Measurements from ENCODE around the gene ANKRD52.

ANKRD52 gene

DNA sequence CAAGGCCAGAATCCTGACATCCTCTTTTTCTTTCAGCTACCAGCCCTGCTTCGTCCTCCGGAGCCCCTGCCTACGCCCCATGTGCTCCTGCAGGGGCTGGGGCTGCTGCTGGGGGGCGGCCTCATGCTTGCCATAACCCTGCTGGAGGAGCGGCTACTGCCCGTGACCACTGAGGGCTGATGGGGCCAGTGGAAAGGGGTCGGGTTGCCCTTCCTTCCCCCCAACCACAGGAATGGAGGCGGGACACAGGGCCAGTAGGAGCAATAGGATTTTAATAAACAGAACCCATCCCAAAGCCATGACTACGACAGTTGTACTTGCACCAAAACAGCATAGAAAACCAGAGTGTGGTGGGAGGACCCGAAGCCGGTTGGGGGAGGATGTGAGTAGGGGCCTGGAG, 20.6 kb downstream of the ANKRD52 start:
- no peak for DNase-seq

DNA sequence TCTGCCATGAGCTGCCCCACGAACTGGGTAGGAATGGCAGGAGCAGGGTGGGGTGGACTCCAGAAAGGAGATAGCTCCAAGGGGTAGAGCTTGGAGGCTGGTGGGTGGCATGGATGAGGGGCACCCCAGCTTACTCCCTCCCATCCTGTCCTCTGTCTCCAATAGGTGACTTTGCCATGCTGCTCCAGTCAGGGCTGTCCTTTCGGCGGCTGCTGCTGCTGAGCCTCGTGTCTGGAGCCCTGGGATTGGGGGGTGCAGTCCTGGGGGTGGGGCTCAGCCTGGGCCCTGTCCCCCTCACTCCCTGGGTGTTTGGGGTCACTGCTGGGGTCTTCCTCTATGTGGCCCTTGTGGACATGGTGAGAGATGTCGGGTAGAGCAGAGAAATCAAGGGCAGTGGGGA, 21.2 kb downstream of the ANKRD52 start:
- no peak for DNase-seq

DNA sequence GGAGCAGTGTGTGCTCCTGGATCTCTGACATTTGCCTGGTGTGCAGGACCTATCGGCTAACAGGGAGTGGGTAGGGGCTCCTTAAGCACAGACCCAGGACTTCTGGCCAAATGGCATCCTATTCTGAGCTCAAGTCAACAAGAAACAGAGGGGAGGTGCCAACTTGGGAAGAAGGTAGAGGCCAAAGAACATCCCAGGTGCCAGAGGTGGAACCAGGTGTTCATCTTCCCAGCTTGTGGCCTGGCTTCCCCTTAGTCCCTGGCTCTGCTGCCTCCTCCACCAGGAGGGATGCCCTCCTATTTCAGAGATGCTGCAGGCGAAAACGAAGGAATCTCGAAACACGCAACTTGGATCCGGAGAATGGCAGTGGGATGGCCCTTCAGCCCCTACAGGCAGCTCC, 22.1 kb downstream of the ANKRD52 start:
- DNase-seq = no peak

DNA sequence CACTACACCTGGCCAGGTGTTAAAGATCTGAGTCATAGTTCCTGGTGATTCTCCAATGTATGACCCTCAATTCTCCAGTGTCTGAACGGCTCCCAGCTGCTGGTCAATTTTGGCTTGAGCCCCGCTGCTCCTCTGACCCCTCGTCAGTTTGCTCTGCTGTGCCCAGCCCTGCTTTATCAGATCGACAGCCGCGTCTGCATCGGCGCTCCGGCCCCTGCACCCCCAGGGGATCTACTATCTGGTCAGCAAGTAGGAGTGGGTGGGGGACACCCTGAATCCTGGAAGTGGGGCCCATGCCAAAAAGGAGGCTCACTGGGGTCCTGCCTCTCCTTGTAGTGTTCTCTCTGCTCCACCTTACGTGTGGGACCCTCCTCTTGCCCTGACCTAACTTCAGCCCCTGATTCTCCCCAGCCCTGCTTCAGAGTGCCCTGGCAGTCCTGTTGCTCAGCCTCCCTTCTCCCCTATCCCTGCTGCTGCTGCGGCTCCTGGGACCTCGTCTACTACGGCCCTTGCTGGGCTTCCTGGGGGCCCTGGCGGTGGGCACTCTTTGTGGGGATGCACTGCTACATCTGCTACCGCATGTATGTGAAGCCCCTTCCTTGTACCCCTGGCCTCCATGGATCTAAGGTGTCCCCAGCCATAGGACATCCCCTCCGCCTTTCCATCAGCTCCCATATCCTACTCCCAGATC, 23.3 kb downstream of the ANKRD52 start:
- DNase-seq = no peak

DNA sequence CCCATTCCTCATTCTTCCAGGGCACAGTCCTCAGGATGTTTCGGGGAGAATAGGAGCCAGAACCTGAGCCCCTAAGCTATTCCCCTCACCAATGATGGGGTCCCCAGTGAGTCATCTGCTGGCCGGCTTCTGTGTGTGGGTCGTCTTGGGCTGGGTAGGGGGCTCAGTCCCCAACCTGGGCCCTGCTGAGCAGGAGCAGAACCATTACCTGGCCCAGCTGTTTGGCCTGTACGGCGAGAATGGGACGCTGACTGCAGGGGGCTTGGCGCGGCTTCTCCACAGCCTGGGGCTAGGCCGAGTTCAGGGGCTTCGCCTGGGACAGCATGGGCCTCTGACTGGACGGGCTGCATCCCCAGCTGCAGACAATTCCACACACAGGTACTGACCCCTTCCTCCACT, 27.0 kb downstream of the ANKRD52 start:
- DNase-seq = no peak

DNA sequence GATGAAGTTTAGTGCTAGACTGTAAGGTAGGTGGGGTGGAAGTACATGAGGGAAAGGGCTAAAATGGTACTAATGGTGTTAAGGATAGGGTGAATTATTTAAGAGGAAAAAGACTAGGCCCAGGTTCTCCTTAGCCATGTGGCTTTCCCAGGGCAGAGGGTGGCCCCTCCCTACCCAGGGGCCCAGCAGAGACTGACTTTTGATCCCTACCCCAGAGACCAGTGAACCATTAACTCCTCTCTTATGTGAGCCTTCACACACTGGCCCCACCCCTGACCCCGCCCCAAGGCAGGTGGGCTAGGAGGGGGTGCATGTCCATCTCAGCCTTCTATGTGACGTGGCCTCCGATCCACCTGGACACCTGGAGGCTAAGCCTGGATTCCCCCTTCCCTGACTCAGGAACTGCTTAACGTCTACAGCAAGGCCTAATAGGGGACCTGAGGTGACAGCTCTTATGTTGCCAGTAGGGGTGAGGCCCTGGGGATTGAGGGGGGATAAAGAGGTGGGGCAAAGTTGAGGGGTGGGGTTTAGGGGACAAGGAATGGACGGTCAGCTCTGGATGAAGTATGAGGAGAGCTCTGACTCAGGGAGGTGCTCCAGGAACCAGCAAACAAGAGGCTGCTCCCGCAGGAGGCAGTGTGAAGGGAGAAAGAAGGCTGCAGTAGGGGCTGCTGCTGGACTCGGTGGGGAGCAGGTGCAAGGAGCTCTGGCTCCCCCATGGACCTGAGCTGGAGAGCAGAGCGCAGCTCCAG, 27.6 kb downstream of the ANKRD52 start:
- DNase-seq = no peak

DNA sequence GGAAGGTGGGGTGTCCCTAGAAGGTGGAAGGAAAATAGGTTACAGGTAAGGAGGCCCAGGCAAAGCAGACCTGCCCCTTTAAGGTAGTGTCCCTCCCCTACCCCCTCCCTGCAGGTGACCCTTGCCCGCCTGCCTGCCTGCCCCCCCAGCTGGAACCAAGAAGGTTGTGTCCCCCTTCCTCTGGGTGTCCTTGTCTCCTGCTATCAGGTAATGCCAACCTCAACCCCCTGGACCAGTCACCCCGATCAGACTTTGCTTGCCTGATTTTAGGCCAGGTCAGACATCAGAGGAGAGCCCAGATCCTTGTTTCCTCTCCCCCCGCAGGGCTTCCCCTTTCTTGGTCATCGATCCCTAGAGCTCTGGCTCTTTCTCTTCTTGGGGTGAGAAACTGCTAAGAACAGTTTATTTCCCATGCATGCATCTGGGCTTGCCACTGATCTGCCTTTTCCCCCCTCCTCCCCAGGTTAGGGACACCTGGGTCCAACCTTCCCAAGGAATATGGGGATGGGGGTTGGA, 28.2 kb downstream of the ANKRD52 start, which contains the start of gene SLC39A5:
TSS of gene SLC39A5 (plus strand) at position 136 of the 516 bp plus-strand sequence. CDS start 1,224 bp downstream, outside the sequence.
- no peak for DNase-seq

DNA sequence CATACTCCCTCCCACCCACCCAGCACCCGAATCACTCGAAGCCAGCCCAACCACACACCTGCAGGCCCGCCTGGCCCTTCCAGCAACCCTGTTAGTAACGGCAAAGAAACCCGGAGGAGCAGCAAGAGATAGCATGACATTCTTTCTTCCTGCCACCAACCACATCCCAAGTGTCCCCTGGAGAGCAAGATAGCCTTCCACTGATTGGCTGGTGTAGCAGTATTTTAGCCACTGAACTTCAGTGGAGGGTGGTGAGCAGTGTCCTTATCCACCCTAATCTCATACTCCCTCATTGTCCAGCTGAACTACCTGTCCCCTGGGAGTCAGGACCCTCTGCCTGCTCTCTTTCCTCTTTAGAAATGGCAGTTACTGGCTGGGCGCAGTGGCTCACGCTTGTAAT, 29.1 kb downstream of the ANKRD52 start:
- DNase-seq = no peak

DNA sequence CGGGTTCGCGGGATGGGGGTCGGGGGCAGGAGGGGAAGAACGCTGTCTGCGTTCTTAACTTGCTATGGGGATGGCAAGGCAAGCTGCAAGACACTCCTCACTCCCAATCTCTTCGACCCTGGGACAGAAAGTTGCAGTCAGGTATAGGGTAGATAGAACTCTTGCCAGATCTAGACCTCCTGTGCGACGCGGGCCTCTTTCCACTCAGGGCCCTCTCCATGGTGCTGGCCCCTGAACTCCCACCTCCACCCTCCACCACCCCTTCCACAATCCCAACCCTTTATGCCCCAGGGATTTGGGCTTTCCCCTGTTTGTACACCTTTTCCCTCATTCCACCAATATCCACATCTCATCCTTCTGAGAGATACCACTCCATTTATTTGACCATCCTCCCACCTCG, 33.2 kb downstream of the ANKRD52 start:
- no peak for DNase-seq

DNA sequence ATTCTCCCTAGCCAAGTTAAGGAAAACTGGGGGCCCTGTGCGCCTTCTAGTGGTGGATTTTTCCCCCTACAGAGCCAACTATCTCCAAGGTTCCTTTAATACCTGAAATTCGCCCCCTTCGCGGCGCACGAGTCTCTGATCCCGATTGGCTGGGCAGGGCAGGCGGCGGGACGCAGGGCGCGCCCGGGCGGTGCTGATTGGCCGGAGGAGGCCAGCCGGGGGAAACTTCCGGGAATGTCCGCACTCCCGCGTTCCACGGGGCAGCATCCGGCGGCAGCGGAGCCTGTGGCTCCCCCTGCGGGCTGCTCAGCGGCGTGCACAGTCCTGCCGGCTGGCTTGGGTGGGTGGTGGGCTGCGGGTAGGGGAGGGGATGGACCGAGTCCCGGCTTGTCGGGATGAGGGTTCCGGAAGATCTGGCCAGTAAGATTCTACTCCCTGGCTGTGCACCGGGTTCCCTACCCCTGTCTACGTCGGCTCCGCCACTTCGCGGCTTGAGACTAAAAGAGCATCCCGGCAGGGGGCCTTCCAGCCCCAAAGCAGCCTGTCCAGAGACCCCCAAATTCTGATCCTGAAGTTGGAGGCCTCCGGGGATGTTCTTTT, 34.0 kb downstream of the ANKRD52 start, which contains the start of gene NABP2:
TSS of gene NABP2 (plus strand) at position 241 of the 600 bp plus-strand sequence. CDS start 515 bp downstream, outside the sequence.
- DNase-seq = peak; percentile 98

DNA sequence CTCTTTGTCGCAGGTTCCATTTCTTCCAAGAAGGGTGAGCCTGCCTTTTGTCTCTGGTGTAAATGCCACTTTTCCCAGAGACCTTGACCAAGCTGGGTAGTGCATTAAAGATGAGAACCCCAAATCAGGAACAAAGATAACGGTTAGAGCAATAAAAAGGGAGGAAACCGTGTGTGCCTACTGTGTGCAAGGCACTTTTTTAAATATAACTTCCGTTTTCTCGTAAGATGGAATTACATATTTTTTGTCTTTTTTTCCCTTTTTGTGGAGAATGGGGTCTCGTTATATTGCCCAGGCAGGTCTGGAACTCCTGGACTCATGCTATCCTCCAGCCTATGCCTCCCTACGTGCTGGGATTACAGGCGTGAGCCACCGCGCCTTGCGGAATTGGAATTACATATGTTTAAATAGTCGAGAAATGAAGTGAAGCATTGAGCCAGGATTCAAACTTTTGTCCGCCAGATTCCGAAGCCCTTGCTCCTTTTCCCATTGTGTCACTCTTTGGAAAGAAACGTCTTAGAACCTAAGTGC, 34.5 kb downstream of the ANKRD52 start:
- DNase-seq = no peak

DNA sequence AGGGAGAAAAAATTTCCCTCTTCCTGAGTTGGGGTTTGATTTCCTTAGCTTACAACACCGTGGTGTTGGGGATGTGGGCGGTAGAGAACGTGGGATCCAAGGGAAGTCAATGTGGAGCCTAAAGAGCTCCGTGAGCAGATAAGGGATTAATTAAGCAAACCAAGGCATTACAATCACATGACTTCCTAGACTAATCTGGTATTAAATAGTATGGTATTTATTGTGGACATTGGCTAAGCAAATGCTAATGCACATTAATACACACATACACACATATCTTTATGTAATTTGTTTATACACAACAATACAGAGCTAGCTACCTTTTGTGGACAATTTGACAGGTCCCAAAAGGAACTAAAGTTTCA, 35.7 kb downstream of the ANKRD52 start:
- DNase-seq = no peak

DNA sequence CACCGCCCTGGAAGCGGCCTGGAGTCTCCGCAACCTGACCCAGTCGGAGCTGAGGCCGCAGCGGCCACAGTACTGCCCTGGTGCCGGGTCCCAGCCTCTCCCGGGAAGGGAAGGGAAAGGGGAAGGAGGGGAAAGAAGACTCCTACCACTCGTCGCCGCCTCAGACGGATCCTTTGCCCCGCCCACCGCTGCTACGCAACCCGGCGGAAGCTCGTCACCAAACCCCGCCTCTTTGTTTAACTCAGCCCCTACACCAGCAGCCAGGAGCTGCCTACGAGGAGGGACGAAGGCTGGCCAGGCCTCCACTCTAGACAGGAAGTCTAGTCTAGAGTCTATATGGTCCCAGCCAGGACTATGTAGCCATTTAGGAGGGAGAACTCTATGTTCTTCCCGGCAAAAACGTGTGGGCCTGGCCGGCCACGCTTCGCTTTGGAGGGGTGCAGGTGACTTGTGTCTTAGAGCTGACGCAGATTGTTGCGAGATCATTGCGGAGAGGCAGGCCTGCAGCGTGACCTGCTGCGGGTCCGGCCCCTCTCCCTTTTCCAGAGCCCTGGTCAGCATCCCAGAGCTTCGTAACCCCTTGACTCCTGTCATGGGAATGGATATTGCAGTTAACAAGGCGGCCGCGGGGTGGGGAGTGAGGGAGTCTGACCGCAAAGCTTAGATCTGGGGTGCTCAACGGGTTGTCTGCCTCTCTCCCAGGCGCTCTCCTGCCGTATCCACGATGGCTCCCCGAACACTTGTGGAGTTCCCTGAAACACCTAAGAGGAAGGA, 36.2 kb downstream of the ANKRD52 start, which contains the start of gene RNF41:
TSS of gene RNF41 (minus strand) at position 166 of the 774 bp plus-strand sequence. CDS start 7,875 bp downstream, outside the sequence.
- peak; percentile 95 for DNase-seq

DNA sequence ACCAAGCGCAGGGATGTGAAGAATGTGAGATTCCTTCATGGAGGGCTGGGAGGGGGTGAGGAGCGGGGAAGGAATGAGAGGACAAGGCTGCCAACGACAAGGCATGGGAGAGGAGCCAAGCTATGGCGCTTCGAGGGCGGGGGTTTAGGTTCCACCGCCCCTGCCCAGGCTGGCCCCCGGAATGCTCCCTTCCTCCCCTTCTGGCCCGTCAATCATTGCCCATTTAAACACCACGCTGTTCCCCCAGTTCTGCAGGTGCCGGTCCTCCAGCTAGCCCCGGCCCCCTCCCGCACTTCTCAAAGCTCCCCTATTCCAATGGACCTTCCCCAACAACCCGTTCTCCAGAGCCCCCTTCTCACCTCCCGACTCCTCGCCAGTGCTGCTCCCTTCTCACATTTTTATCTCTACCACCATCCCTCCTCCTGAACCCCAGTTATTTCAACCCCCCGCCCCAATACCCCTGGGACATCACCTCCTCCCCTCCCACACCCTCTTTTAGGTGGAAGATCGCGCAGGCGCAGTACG, 36.9 kb downstream of the ANKRD52 start:
- no peak for DNase-seq

DNA sequence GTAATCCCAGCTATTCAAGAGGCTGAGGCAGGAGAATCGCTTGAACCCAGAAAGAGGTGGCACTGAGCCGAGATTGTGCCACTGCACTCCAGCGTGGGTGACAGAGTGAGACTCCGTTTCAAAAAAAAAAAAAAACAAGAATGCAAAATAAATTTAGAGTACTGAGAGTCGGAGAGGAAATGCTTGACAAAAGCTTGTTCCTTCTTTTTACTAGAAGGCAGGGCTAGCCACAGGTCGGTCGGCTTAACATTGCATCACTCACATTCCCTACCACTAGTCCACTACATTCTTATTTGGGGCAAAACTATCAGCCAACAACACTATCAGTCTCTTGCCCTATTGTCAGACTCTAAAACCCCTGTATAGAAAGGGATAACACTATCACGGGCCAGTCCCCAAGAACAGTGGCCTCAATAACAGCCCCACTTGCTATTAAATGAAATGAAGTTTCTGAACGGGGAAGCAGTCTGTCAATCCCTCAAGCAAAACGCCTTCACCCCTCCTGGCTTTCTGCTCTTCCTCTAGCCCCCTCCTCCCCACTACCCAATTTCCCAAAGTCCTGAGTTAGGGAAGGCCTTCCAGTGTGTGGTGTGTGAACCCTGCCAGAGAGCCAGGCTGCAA, 37.5 kb downstream of the ANKRD52 start:
- DNase-seq = no peak

DNA sequence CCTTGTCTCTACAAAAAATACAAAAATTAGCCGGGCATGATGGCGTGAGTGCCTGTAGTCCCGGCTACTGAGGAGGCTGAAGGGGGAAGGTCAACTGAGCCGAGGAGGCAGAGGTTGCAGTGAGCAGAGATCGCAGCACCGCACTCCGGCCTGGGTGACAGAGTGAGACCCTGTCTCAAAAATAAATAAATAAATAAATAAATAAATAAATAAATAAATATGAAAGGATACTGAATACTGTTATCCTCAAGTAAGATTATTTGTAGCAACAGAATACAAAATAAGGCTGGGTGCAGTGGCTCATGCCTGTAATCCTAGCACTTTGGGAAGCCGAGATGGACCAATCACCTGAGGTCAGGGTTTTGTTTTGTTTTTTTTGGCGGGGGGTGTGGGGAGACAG, 38.3 kb downstream of the ANKRD52 start:
- no peak for DNase-seq

DNA sequence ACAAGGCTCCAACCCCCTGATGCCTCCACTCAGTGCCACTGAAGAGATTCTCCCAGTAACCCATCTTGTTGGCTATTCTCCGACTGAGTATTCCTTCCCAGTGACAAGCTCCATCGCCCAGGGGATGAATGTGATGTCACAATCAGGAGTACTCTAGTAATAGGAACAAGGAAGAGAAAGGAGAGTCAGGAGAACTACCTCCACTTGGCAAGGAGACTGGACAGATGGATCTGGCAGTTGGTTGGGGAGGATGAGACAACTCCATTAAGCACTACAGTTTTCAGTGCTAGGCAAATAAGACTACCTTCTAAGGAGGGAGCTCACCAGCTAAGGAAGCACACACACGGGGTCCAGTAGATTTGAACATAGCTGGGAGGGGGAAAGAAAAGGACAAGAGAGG, 41.7 kb downstream of the ANKRD52 start:
- DNase-seq = no peak

DNA sequence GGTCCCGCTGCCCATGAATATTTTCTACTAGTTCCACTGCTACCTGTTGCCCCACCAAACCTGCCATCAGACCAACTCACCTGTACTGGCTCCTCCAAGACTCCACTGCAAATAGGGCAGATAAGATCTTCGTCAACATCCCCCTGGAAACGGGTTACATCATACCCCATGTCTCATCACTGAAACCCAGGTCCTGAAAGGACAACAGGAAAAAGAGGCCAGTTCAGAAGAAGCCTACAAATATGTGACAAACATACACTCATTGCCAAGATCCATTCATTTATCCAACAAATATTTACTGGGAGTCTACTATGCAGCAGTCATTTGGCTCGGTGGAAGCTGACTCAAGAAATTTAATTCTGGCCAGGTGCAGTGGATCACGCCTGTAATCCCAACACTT, 44.3 kb downstream of the ANKRD52 start:
- DNase-seq = no peak

DNA sequence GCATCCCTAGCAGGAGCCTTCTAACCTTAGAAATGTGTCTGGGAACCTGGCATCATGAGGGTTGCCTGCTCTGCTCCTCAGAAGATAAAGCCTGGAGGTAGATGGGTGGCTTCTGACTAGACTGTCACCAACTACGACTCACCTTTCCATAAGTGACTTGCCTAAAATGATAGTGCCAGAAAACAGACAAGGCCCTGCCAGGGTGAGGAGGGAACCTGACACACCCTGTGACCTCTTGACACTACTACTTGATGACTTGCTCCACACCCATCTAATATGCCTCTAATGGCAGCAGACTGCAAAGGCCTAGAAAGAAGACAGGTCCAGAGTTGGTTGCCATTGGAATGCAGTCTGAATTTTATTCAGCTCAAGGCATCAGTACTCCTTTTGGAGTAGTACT, 45.8 kb downstream of the ANKRD52 start:
- peak; percentile 37 for DNase-seq

DNA sequence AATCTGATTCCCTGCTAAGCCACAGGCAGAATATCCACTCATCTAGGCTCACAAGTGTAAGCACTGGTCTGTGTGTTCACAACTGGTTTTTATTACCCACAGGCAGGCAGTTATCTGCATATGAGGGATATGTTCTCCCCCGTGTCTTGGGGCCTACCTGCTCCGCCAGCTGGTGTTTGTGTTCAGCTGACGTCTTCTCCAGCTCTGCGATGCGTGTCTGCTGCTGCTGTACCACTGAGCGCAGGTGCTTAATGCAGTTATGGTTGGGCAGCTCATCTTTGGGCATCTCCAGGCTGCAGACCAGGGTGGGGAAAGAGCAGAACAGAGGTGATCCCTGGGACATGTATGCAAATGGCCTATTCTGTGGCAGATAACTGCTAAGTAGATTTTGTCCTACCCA, 50.2 kb downstream of the ANKRD52 start:
- DNase-seq = no peak

DNA sequence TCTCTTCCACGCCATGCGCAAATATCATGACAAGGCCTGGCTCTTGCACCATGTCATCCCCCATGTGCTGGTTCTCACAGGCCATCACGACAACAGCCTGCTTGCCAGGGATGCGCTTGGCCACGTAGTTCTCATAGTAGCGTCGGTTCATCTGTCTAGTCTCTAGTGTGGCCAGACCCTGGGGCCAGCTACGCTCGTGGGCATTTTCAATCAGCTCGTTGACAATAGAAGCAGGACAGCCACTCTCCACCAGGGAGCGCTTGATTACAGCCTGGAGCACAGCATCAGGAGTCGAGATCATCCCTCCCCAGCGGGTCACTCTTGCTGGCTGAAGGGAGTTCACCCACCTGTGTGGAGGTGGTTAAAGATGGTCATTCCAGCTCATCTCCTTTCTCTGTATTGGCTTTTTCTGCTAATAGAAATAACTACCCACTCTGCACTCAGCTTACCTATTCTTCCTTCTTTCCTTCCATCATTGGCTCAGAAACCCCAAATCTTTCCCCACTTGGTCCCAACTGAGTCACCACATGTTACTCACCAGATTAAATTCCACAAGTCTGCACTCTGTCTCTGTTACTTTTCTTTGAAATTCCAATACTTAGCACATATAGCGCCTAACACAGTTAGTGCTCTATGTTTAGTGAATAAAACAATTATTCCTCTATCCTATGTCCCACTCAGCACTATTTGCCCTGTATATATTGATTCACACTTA, 51.6 kb downstream of the ANKRD52 start:
- DNase-seq = peak; percentile 36
